ENCODE measurements around the gene GHRHR.

The GHRHR gene

DNA sequence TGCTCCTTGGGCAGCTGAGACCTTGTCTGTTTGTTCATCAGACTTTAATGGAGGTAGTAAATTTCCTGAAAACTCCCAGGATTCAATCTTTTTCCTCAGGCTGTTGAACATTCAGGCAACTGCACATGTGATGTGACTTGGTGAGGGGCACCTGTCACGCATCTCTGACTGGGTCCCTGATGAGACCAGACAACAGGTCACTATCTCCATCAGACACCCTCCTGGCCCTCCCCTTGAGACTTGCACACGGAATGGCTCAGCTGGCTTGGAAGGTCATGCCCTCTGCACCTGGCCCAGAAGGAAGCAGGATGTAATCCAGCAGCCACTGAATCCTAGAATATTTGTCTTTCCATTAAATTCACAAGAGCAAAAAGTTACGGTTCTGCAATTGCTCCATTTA is 36.2 kb upstream of the GHRHR start:
- DNase-seq (ENCODE audit: low read depth in 2 of 3, low spot score in 2 of 3): no peak

DNA sequence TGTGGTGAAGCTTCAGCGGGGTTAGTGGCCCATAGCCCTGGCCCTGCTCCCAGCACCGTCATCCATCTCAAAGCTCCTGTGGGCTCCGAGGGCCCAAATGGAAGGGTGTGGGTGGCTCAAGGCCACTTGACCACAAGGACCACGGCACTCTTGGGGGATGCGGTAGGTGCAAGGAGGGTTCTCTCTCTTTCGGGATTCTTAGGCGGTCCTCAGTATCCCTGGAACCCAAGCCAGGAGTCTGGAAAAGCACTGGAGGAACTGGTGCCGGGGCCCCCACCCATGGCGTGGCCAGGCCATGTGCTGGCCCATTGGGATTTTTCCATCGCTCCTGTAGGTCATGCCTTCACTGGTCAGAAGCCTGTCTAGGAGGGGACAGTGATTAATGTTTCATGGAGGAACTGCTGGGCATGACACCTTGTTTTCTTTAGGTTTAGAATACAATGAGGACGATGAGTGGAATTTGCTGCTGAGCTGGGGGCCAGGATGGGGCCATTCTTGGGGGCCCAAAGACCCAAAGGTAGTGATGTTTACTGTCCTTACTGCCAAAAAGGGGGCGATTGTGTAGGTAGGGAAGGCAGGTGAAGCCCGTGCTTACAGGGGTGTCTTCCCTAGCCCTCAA is 35.4 kb upstream of the GHRHR start:
- no peak for DNase-seq (ENCODE audit: low read depth in 2 of 3, low spot score in 2 of 3)

DNA sequence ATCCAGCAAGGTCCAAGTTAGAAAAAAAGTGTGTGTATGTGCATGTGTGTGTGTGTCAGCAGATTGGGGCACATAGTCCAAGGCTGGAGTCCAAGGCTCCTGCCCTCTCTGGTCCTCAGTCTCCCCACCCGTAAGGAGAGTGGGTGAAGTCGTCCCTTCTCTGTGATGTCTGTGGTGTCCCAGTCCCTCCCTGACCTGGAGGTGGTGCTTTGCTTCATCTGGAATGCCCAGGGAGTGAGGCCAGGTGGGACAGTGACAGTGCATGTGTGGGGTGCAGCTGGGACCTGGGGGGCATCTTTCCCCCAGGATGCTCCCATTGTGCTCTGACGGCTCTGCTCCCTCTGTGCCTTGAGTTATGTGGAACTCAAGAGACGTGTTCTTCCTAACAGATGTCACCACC is 34.1 kb upstream of the GHRHR start:
- DNase-seq (ENCODE audit: low read depth in 2 of 3, low spot score in 2 of 3): no peak

DNA sequence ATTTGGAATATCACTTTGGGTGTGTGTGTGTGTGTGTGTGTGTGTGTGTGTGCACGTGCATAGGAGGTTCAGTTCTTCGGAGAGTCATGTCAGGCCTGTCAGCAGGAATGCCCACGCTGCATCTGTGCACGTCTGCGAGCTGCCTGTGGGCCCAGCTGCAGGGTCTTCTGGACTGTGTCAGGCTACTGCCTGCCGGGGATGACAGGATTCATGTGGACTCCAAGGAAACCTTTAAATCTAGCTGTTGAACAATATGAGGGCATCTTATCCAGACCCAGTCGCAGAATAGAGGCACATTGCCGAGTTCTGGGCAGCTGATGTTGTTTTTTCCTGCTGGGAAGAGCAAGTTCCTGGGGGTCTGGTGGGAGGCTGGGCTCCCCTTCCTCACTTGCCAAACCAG is 33.1 kb upstream of the GHRHR start:
- DNase-seq (ENCODE audit: low read depth in 2 of 3, low spot score in 2 of 3): no peak

DNA sequence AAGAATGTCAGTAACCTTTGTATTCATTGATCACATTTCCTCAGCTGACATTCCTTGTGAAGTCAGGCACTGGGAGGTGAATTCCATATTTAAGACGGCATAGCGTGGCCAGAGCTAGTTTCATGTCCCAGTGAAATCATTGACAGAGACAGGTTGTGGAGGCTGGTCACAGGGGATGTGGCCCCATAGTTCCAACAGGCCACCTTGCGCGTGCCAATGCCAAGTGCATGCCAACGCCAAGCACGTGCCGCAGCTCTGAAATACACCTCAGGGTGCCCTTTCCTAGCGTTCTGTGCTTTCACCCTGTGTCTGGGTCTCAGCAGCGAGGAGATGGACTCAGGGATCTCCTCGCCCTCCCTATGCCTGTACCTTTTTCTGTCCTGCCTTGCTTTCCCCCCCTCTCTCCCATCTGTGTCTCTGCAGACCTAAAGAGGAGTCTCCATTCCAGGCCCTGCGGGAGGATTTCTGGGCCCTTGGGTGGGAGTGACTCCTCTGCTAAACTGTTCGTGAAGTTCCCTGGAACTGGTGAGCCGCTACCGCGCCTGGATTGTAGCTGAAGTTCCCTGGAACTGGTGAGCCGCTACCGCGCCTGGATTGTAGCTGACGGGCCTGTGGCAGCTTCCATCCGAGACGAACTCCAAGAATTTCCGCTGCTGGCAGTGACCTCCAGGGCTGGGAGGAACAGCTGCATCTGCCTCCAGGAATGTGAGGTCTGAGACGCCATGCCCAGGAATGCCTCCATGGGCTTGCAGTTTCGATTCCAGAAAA is 32.4 kb upstream of the GHRHR start:
- no peak for DNase-seq (ENCODE audit: low read depth in 2 of 3, low spot score in 2 of 3)

DNA sequence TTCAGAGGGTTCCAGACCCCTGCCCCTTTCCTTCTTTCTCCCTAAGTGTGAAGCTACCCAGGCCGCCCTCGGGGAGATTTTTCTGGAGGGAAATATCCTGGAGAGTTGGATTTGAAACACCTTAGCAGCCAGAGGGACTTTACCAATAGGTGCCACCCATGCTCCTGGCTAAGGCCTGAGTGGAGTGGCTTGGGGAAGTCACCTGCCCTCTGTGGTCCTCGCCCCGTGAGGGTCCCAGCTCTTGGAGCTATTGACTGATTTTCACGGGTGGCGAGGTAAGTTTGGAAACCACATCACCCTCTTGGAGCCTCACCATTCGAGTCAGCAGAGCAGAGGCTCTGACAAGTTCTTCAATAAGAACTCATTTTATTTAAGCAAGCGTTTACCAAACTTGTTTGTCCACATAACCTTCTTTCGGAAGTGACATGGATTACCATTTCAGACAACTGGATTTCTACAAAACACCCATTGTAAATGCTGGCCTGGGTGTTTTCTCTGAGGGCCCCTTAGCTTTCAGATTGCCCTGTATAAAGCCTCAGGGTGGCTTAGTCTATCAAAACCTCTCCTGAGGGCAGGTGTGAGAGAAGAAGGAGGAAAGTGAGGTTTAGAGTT is 31.7 kb upstream of the GHRHR start:
- DNase-seq (ENCODE audit: low read depth in 2 of 3, low spot score in 2 of 3): no peak

DNA sequence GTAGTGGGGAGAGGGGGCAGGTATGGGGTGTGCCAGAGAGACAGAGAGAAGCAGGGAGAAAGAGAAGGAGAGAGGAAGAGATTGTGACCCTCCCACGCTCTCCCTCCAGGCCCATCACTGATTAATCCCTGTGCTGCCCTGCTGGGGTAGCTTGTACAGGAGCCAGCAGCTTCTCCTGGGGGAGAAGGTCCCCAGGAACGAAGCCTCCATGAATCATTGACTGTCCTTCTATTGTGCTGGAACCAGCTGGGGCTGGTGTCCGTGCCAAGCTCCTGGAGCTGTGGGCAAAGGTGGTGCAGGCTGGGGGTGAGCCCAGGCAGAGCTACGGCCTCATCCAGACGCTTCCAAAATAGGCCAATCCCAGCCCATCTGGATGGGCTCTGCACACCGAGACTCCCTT is 31.2 kb upstream of the GHRHR start:
- DNase-seq (ENCODE audit: low read depth in 2 of 3, low spot score in 2 of 3): no peak

DNA sequence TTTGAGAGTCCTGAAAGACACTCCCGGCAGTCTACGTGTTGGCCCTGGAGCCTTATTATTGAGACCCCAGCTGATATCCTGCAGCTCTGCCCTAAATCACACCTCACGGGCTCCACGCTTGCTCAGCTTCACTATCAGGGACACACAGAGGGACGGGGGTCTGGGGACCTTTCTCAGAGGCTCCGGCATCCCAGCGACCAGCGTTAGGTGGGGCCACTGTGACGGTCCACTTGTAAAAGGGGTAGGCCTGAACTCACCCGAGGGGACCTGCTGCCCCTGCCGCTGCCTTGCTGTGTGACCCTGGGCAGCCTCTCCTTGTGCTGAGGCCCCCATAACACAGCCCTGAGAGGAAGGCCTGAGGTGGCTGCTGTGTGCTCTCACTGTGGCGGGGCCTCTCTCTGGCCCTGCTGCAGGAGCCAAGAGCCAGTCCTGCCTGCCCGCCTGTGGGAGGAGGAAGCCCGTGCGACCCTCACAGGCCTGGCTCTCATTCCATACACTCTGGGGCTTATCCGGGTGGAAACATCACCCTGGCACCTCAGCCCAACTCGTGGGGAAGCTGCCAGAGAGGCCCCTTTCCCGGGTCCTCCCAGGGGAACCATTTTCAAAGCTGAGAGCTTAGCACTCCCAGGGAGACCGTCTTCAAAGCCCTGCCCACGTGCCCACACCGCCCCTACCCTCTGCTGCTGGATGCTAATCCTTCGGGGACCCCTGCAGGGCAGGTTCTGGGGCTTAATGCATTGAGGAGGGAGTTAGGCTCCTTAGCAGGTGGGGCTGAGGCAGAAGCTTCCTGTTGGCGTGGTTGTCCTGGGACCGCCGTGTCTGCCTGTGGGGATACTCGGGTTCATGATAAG is 30.4 kb upstream of the GHRHR start:
- DNase-seq (ENCODE audit: low read depth in 2 of 3, low spot score in 2 of 3): no peak

DNA sequence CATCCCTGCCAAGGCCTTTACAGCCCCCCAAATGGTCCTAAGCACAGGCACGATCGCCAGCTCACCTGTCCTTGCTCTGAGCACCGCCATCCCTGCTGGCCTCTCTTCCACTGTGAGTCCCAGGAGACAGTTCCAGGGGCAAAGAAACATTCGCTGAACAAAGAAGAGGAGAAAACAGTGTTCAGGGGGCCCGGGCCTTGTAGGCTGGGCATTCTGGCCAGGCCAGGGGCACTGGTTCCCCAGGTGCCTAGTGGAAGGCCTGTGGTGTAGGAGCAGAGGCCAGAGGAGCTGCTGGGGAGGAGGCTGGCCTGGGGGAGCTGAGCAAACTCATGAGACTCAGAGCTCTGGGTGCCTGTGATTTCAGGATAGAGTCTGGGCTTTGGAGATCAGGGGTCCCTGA is 29.5 kb upstream of the GHRHR start:
- DNase-seq (ENCODE audit: low read depth in 2 of 3, low spot score in 2 of 3): no peak

DNA sequence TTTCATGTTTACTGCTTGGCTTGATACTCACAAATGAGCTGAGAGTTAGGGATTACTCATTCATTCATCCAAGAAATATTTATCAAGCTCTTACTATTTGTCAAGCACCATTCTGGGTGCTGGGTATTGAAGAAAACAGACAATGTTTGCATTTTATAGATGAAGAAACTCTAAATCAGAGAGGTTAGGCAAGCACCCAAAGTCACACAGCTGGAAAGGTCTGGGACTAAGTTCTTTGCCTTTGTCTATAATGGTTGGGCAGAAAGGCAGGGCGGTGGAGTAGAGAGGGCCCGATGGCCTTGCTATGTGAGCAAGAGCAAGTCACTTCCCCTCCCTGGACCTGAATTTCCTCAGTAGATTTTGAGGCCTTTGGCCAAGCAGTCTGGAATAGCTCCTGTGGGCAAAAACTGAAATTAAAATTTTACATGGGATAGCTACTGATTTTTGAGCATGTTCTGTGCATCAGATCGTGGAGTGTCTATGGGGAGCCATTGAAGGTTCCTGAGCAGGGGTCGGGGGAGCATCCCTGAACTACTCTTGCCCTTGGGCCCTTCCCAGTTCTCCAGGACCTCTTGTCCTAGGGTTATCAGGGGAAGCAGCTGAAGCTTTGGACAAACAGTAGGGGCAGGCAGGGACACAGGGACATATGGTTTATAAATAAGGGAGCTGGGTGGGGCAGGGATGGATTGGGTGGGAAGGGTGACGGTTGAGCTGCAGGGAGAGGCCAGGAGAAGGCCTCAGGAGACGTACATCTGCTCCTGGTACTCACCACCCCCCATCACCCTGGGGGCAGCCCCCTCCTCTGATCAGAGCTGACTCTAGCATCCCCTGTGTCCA is 28.8 kb upstream of the GHRHR start:
- no peak for DNase-seq (ENCODE audit: low read depth in 2 of 3, low spot score in 2 of 3)

DNA sequence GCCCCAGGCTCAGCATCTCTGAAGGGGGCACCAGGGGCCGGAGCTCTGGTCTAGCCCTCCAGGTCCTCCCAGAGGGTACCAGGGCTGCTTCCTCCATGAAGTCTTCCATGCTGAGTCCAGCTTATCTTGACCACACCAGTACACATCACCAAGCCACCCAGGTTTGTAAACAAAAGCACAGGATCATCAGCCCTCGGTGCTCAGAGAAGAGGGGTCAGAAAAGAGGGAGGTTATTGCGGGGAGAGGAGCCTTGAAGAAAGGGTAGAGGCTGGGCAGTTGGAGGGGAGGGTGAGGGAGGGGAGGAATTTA is 28.2 kb upstream of the GHRHR start:
- DNase-seq (ENCODE audit: low read depth in 2 of 3, low spot score in 2 of 3): no peak

DNA sequence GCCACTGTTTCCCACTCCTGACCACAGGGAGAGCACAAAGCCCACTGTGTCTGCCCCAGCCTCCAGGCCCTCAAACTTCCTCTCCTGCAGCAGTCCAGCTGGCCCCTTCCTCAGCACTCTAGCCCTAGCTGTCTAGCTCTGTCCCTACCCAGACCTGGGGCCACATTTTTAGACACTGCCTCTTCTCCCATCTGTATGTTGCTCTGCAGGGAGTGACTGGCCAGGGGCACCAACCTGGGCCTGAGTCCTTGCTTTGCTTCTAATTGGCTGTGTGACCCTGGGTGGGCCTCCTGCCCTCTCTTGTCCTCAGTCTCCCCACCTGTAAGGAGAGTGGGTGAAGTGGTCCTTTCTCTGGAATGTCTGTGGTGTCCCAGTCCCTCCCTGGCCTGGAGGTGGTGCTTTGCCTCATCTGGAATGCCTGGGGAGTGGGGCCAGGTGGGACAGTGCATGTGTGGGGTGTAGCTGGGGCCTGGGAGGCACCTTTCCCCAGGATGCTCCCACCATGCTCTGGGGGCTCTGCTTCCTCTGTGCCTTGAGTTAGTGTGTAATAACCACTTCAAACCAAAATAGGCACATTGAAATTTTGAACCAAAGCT is 27.0 kb upstream of the GHRHR start:
- no peak for DNase-seq (ENCODE audit: low read depth in 2 of 3, low spot score in 2 of 3)

DNA sequence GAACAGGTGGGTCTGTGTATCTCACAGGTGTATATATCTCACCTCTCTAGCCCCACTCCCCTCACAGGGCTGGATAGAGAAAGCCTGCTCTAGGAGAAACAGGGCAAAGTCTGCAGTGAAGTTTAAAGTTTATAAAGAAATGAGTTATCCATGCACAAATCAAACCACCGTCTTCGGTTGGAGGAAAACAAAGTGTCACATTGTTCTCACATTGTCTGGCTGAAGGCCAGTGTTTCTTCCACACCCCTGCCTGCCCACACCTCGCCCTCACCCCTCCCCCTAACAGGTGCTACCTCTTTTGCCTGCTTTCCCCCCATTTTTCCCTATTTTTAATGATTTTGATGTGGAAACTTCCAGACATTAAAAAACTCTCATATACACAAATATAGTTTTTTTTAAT is 26.3 kb upstream of the GHRHR start:
- no peak for DNase-seq (ENCODE audit: low read depth in 2 of 3, low spot score in 2 of 3)

DNA sequence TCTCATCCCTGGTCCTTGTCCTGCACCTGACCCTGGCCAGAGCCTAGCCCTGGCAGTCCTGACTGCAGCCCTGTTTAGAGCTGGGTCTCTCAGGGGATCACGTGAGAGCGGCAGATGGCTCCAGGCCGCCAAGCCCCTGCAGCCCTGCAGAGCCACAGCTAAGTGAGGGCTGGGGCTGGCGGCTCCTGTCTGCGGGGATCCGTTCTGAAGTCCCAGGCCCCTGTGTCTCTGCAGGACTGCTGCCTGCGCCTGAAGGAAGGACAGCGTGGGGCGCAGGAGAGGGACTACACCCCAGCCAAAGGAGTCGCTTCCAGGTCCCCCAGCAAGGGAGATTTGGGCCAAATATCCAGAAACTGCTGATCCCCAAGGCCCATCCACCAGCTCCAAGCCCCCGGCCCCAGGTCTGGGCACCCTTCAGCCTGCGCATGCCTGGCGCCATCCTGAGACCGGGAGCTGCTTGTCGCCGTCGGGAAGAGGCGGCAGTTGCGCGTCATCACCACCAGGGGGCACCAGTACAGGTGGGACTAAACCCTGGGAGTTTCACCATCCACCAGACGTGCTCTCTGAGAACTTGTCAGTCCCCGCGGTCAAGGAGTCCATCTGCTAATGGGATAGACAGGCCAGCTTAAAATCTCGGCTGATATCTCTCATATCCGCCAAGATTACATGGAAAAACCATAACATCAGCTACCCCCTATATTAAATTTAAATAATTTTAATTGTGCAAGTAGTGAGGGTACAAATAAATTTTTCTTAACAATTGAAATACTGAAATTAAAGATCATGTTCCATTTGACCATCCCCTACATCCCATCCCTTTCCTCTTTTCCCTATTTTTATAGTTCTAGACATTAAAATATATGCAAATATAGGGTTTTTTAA is 25.1 kb upstream of the GHRHR start:
- peak; percentile 31 to 69 (median 63) for DNase-seq (ENCODE audit: low read depth in 2 of 3, low spot score in 2 of 3)

DNA sequence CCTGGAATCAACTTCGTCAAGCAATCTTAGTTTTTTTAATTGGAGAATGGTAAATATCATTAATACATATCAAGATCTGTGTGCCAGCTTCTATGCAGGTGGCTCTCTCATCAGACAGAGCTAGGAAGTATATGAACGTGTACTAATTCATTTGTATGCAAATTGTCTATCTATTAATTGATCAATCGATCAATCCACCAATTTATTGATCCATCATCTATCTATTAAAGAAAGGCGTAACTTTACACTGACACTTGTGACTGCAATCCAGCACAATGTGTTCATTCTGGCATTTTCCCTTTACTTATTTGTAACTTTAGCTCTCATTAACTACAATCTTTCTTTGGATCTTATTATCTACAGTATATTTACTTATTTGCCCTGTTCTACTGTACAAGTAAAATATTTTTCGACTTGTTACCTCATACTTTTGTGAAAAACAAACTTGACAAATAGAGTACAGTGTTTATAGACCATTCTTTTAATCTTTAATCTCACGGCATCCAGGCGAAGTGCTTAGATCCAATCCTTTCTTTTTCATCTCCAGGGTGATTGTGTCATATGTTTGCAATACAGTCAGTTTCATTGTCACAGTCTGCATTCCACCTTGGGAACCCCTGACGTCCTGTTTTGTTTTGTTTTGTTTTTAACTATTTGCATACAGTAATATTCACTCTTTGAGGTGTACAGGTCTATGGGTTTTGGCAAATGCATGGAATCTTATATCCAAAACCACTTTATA is 22.0 kb upstream of the GHRHR start:
- DNase-seq (ENCODE audit: low read depth in 2 of 3, low spot score in 2 of 3): no peak

DNA sequence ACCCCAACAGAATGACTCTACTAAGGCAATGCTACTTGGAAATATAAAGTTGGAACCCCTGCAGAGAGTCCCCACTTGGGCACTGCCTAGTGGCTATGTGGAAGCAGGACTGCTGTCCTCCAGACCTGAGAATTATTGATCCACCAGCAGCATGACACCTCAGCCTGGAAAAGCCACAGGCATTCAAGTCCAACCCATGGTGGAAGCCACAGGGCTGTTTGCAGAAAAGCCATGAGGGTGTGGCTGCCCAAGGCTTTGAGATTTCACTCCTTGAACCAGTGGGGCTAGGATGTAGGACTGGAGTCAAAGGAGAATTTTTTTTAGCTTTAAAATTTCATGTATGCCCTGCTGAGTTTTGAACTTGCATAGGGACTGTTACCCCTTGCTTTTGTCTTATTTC is 13.6 kb upstream of the GHRHR start:
- DNase-seq (ENCODE audit: low read depth in 2 of 3, low spot score in 2 of 3): no peak

DNA sequence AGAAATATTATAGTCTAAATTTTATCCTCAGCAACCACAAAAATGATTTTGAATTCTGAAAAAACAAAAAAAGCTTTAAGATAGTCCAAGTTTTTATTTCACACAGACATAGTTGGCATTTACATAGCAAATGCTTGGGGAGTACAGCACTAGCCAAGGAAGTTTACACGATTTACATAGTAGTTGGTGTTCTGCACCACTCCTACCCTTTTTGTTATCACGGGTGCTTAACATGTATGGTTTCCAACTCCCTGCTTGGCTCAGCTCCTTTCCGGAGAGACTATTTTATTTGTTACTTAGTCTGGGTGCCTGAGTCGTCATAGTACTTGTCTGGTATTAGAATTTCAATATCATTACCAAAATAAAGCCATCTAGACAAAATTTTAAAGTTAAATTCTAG is 8.8 kb upstream of the GHRHR start:
- no peak for DNase-seq (ENCODE audit: low read depth in 2 of 3, low spot score in 2 of 3)

DNA sequence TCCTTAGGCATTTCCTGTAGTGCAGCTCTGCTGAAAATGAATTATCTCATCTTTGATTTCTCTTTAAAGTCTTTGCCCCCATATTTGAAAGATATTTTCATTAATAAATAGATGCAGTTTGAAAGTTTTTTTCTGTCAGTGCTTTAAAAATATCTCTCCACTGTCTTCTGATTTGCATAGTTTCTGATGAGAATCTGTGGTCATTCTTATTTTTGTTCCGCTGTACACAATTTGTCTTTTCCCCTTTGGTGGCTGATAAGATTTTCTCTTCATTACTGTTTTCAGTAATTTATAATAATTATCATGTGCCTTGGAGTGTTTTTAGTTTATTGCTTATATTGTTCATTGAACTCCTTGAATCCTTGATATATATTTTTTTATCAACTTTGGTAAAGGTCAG is 7.0 kb upstream of the GHRHR start:
- DNase-seq (ENCODE audit: low read depth in 2 of 3, low spot score in 2 of 3): no peak

DNA sequence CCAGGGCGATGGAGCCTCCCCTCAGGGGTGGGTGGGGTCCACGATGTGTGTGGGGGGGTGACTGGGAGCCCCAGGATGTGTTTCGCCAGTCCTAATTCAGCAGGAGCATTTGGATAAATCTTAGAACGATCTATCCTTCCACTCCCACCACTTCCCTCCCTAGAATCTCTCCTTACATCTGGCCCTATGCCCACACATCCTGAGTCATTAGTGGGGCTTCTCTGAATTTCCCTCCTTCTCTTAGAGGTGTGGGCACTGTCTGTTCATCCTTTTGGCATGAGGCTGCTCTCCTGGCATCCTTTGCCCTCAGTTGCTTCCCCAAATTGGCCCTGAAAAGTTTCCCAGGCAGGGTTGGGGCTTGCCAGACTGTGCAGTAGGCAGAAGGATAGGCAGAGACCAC is 1.6 kb downstream of the GHRHR start:
- DNase-seq (ENCODE audit: low read depth in 2 of 3, low spot score in 2 of 3): no peak

Measured in activated CD8-positive, alpha-beta memory T cell treated with anti-CD3 and anti-CD28 coated beads for 48 hours (primary cell).